ENCODE measurements around the gene ITGAL. TPM values are rescaled to one million over a fixed set of nuclear protein-coding genes. Genes with fewer than 3 reads are reported as not detected.

Gene ITGAL
- total and polyA plus RNA-seq, 2 of the 8 experiments (the other 6 are each of a cell fraction or from before 2014, with no cell fraction given) = not detected

DNA sequence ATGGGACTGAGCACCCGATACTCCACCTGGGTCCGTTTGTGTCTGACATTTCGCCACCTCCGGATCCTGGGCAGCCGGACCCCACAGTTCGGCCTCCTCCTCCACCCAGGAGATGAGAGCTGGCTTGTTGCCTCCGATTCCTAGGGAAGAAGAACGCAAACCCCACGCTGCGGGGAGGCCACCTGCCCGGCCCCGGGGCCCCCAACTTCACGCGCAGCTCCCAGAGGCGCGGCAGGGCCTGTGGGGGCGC lies 85.1 kb downstream of the ITGAL start:
- H3K27ac ChIP-seq (ENCODE audit: low read depth, low read length) = 0 out of 2 replicates have a peak overlapping the region, but pooled peaks have one; percentile 60
- peaks cover 0 to 4% of the 10 kb centered on the region in 2 experiments for H4K20me1 ChIP-seq (replicated peaks in 1 of 2; ENCODE audit: control insufficient read depth in 1 of 2, insufficient read depth in 2 of 2, low read length in 2 of 2)
- no peak overlapping the region for H3K23ac ChIP-seq (ENCODE audit: insufficient read length)
- CTCF ChIA-PET (ENCODE audit: partially characterized antibody) = interaction anchor here (0.7 to 3.1 kb wide), 10 partner anchors 17 to 123 kb away, joined by 3 to 23 read pairs (median 4); partner anchors contain the start of gene ZNF747
- peak overlapping the region; percentile 78 for H3K18ac ChIP-seq (ENCODE audit: extremely low read depth, low read length)
- H2BK15ac ChIP-seq (ENCODE audit: low read length) = no peak overlapping the region
- H2AK5ac ChIP-seq (ENCODE audit: low read depth, low read length) = no peak overlapping the region
- H3K9ac ChIP-seq (replicated peaks in 1 of 4; ENCODE audit: extremely low read depth in 1 of 4, low read depth in 3 of 4, low read length in 3 of 4) = peak overlapping the region in 3 of 4 experiments; percentile 43 to 66 (median 58); a peak in 5 of 7 replicates
- H2AFZ ChIP-seq (ENCODE audit: low read length) = no peak overlapping the region
- H2BK12ac ChIP-seq (ENCODE audit: low read depth, low read length) = no peak overlapping the region
- FAIRE-seq (no peak), DNase-seq (ENCODE audit: low read depth in 1 of 2, low spot score in 2 of 2) (no peak)
- no peaks in the 10 kb centered on the region for H3K79me1 ChIP-seq (ENCODE audit: low read depth, low read length)
- no peak overlapping the region for H4K8ac ChIP-seq (ENCODE audit: extremely low read depth, insufficient read depth, low read length)
- TF ChIP-seq POLR2A (IDR thresholded peaks at IDR 0.05; ENCODE audit: control extremely low read depth in 1 of 2, low read depth in 2 of 2, low read length in 2 of 2) = 0 out of 3 replicates have a peak, but pooled peaks of 1 of the 2 experiments have one; percentile 20
- TF ChIP-seq TAF7 (optimal IDR thresholded peaks at IDR 0.05; ENCODE audit: borderline replicate concordance, low read depth, low read length) = no peak
- peak; percentile 6 for TF ChIP-seq SAP30 (IDR thresholded peaks at IDR 0.05; ENCODE audit: insufficient read depth, insufficient replicate concordance, low read length)
- no peak for TF ChIP-seq JUN (IDR thresholded peaks at IDR 0.05; ENCODE audit: low read depth, low read length)
- peak overlapping the region; percentile 58 to 86 (median 76) for H3K4me3 ChIP-seq (ENCODE audit: extremely low read depth in 1 of 4, insufficient read depth in 2 of 4, low read depth in 3 of 4, low read length in 4 of 4)
- no peak overlapping the region for H3K14ac ChIP-seq (ENCODE audit: insufficient read length)
- H4K91ac ChIP-seq (replicated peaks; ENCODE audit: insufficient read length, low read length) = no peak overlapping the region
- H3K23me2 ChIP-seq (ENCODE audit: low read depth, low read length) = peaks cover 7% of the 10 kb centered on the region; the same call in 1 of the 2 replicates
- H3K4me2 ChIP-seq (ENCODE audit: insufficient read depth in 1 of 2, low read depth in 2 of 2, low read length in 2 of 2) = peak overlapping the region; percentile 48 to 83
- 4% methylated on average over 17 of the region's 17 CpGs; no CpG with 5 or more reads in 1 of the 2 experiments for WGBS, 2 experiments (ENCODE audit: extremely low coverage in 1 of 2, insufficient coverage in 1 of 2, insufficient read length in 1 of 2, insufficient replicate concordance in 2 of 2, low coverage in 1 of 2, low lambda C conversion rate in 2 of 2, missing lambda C conversion rate in 1 of 2)
- no peak overlapping the region for H3K4ac ChIP-seq (replicated peaks; ENCODE audit: insufficient read length, low read depth, low read length)
- H2BK20ac ChIP-seq (ENCODE audit: low read length) = no peak overlapping the region
- H3K56ac ChIP-seq (replicated peaks; ENCODE audit: insufficient read length, low read depth, low read length) = no peak overlapping the region
- no peak overlapping the region for H2BK120ac ChIP-seq (replicated peaks; ENCODE audit: low read depth, low read length)
- H3K4me1 ChIP-seq (replicated peaks in 1 of 4; ENCODE audit: control insufficient read depth in 3 of 4, insufficient read depth in 4 of 4, low read length in 3 of 4) = peaks cover 0 to 5% (median 2%) of the 10 kb centered on the region in 4 experiments; a peak in 2 of 7 replicates
- no peaks in the 10 kb centered on the region for H3K79me2 ChIP-seq (ENCODE audit: control insufficient read depth in 1 of 2, insufficient read depth in 2 of 2, low read length in 2 of 2)
- H2BK5ac ChIP-seq (ENCODE audit: low read depth, low read length) = peak overlapping the region; percentile 88; the same call in 1 of the 2 replicates
- no peaks in the 10 kb centered on the region for H3K9me3 ChIP-seq (ENCODE audit: insufficient read depth in 2 of 2, low read depth in 1 of 2, low read length in 1 of 2)
- no peak overlapping the region for H4K5ac ChIP-seq (ENCODE audit: insufficient read length, low read depth, low read length)
- POLR2A ChIA-PET (ENCODE audit: partially characterized antibody) = interaction anchor here (0.7 to 8.4 kb wide), 19 partner anchors 10 to 152 kb away, joined by 3 to 121 read pairs (median 6); partner anchors contain the start of genes PRR14, ZNF688, ZNF689 and ZNF747
- H3K27me3 ChIP-seq (replicated peaks in 1 of 4; ENCODE audit: control insufficient read depth in 3 of 4, extremely low read depth in 1 of 4, insufficient read depth in 3 of 4, low read length in 3 of 4) = peaks cover 0 to 3% (median 1%) of the 10 kb centered on the region in 4 experiments; a peak in 1 of 7 replicates
- H3K36me3 ChIP-seq (ENCODE audit: control insufficient read depth in 2 of 4, insufficient read depth in 4 of 4, low read length in 3 of 4) = peaks cover 3 to 8% (median 5%) of the 10 kb centered on the region in 4 experiments; a peak in 4 of 8 replicates
